SK-N-SH treated with all-trans-retinoic acid at 6 μM for 48 hours (cell line): ENCODE data around the gene HCN2.

Experiments used
- OSR1 ChIP-seq: fragments of 250-450 bp; sonication (Bioruptor Pico); IDR thresholded peaks from 2 replicates; pipeline ENCODE4 v1.8.0; 2022; ENCODE audit warnings: moderate library complexity, mild to moderate bottlenecking, inconsistent platforms
- PATZ1 ChIP-seq: fragments of 250-450 bp; sonication (Bioruptor Pico); IDR thresholded peaks from 2 replicates; pipeline ENCODE4 v1.8.0; 2020; ENCODE audit warnings: mild to moderate bottlenecking, moderate library complexity, borderline replicate concordance
- PPARA ChIP-seq: fragments of 250-450 bp; sonication (Bioruptor Pico); IDR thresholded peaks from 2 replicates; pipeline ENCODE4 v1.5.0; 2020; ENCODE audit warnings: mild to moderate bottlenecking, borderline replicate concordance
- TOX ChIP-seq: fragments of 250-450 bp; sonication (Bioruptor Pico); IDR thresholded peaks from 2 replicates; pipeline ENCODE4 v1.8.0; 2021; ENCODE audit warnings: mild to moderate bottlenecking, moderate library complexity, borderline replicate concordance

DNA sequence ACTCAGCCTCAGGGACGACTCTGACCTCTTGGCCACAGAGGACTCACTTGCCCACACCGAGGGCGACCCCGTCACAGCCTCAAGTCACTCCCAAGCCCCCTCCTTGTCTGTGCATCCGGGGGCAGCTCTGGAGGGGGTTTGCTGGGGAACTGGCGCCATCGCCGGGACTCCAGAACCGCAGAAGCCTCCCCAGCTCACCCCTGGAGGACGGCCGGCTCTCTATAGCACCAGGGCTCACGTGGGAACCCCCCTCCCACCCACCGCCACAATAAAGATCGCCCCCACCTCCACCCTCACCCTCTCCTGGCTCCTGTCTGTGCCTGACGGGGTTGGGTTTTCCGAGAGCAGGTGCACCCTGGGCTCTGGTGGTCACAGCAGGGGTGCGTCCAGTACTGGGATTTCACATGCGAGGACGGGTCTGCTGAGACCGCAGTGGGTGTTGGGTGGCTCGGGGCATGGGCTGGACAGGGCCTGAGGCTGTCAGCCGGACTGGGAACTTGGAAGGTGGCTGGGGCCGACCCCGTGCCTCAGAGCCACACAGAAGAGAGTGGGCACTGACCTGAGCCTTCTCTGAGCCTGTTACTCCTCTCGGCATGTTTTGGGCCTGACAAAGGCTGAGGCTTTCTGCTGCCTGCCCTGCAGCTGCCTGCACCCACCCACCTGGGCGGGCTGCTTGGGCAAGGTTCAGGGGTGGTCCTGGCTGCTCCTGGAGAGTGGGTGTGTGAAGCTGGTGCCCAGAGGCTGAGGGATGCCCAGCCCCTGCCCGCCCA lies 6.3 kb upstream of the HCN2 start:
- TF ChIP-seq PATZ1 (CRISPR knock-in tag): no peak
- no peak for TF ChIP-seq PPARA (CRISPR knock-in tag)
- TF ChIP-seq OSR1: no peak
- TF ChIP-seq TOX (CRISPR knock-in tag): no peak
